Chondrocyte (in vitro differentiated cells): Measurements from ENCODE around the gene SERINC3. TPM values are rescaled to one million over a fixed set of nuclear protein-coding genes. Genes with fewer than 3 reads are reported as not detected.

Experiments used
- DNase-seq: peaks from one replicate; pipeline ENCODE4 v3.0.0; 2021; ENCODE audit warnings: mixed read lengths, low spot score
- H3K27ac Mint-ChIP-seq: one replicate; pipeline ENCODE4 v1.8.0; 2021; ENCODE audit warnings: mild to moderate bottlenecking, moderate library complexity, mixed read lengths; ENCODE audit not compliant: unreplicated experiment
- H3K27me3 Mint-ChIP-seq: 2 replicates; pipeline ENCODE4 v1.8.0; 2021; ENCODE audit warnings: low read depth, mixed read lengths
- H3K36me3 Mint-ChIP-seq: 2 replicates; pipeline ENCODE4 v1.8.0; 2021; ENCODE audit warnings: low read depth, mixed read lengths
- H3K4me1 Mint-ChIP-seq: 2 replicates; pipeline ENCODE4 v1.8.0; 2021; ENCODE audit warnings: low read depth, mild to moderate bottlenecking, mixed read lengths
- H3K4me3 Mint-ChIP-seq: one replicate; pipeline ENCODE4 v1.8.0; 2021; ENCODE audit warnings: mild to moderate bottlenecking, moderate library complexity, mixed read lengths; ENCODE audit not compliant: unreplicated experiment
- H3K9me3 Mint-ChIP-seq: 2 replicates; pipeline ENCODE4 v1.8.0; 2021; ENCODE audit warnings: low read depth, mixed read lengths
- total RNA-seq: library from RNA; stranded (reverse); gene quantifications from 3 replicates; pipeline ENCODE4 v1.2.1, GENCODE V29; 2021
- TF ChIP-seq, protein P1 (sequence below): fragments of 200-600 bp; sonication (generic); IDR thresholded peaks from 2 replicates; pipeline ENCODE4 v1.5.0; 2021; ENCODE audit warnings: antibody characterized with exemption, mild to moderate bottlenecking, moderate library complexity

SERINC3 gene
- total RNA-seq, 1 donor from 2014 or later, result 121 TPM

DNA sequence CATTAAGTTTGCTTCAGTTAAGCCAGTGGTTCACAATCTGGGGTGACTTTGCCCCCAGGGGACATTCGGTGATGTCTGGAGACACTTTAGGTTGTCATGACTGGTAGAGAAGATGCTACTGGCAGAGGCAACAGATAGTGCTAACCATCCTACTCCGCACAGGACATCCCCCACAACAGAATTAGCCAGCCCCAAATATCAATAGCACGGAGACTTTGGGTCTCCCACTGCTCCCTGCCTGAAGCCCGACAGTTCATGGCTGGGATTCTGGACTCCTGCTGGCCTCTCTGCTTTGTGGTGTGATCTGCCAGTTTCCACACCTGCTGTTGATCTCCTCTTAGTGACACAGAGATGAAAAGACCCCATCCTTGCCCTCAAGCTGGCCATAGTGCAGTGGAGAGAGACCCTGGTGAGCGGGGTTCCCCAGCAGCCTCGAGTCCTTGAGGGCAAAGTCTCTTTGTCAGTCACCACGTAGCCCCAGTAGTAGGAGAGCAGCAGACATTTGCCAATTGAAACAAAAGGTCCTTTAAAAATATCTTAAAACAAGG is 70.9 kb downstream of the SERINC3 start:
- Mint-ChIP-seq H3K9me3 (no peaks in the 10 kb centered on the region), H3K27me3 (peaks cover 13% of the 10 kb centered on the region), H3K36me3 (no peaks in the 10 kb centered on the region), H3K4me3 (no peak overlapping the region), H3K4me1 (no peaks in the 10 kb centered on the region), H3K27ac (no peak overlapping the region)
- DNase-seq, result peak; percentile 18
- TF ChIP-seq, protein P1, sequence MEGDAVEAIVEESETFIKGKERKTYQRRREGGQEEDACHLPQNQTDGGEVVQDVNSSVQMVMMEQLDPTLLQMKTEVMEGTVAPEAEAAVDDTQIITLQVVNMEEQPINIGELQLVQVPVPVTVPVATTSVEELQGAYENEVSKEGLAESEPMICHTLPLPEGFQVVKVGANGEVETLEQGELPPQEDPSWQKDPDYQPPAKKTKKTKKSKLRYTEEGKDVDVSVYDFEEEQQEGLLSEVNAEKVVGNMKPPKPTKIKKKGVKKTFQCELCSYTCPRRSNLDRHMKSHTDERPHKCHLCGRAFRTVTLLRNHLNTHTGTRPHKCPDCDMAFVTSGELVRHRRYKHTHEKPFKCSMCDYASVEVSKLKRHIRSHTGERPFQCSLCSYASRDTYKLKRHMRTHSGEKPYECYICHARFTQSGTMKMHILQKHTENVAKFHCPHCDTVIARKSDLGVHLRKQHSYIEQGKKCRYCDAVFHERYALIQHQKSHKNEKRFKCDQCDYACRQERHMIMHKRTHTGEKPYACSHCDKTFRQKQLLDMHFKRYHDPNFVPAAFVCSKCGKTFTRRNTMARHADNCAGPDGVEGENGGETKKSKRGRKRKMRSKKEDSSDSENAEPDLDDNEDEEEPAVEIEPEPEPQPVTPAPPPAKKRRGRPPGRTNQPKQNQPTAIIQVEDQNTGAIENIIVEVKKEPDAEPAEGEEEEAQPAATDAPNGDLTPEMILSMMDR, result no peak

DNA sequence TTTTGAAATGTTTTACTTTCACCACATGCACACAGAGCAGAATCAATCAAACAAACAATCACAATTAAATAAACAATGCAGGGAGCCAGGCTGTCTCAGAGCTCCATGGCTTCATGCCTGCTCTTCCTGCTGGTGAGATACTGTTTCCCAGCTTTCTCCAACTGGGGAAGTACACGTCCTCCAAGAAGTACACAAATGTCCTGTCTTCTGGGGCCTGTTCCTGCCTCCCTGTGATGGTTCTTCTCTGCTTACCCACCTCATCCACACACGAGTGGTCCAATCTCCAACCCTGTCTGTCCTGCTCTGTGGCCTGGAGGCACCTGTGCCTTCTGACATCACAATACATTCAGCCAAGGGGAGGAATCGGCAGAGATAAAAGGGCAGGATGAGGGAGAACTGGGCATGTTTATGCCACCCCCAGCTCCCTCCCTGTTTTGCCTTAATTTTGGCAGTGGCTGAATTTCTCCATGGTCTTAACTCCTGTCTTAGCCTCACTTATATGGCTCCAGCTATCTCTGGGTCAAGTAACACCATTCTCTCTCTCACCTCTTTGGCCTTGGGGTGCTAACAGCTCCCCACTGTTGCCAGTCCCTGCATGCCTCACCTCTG is 71.5 kb downstream of the SERINC3 start:
- peaks cover 16% of the 10 kb centered on the region for H3K27me3 Mint-ChIP-seq
- DNase-seq, result peak; percentile 15

DNA sequence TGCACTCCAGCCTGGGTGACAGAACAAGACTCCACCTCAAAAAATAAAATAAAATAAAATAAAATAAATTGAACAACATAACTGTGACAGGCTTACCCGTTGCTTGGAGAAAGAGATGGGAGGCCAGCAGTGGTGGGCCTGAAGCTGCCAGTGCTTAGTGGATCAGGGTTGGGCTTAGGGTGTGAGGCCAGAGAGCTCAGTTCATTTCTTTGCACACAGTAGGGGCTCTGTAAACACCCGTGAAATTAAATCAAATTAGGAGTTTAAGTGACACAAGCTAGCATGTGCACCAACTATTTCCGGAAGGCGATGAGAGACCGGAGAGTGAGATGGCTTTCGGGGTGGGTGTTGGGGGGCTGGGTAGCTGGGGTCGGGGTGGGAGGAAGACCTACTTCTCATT is 72.0 kb downstream of the SERINC3 start:
- Mint-ChIP-seq H3K27me3 (peaks cover 16% of the 10 kb centered on the region), H3K27ac (no peak overlapping the region), H3K36me3 (no peaks in the 10 kb centered on the region), H3K9me3 (no peaks in the 10 kb centered on the region), H3K4me3 (no peak overlapping the region), H3K4me1 (no peaks in the 10 kb centered on the region)
- DNase-seq, result peak; percentile 4
- TF ChIP-seq, protein P1, result no peak

More for the DNA sequence above, 71.5 kb downstream of the SERINC3 start:
- Mint-ChIP-seq H3K9me3 (no peaks in the 10 kb centered on the region), H3K4me3 (no peak overlapping the region), H3K4me1 (no peaks in the 10 kb centered on the region), H3K27ac (no peak overlapping the region), H3K36me3 (no peaks in the 10 kb centered on the region)
- TF ChIP-seq, protein P1, result no peak

DNA sequence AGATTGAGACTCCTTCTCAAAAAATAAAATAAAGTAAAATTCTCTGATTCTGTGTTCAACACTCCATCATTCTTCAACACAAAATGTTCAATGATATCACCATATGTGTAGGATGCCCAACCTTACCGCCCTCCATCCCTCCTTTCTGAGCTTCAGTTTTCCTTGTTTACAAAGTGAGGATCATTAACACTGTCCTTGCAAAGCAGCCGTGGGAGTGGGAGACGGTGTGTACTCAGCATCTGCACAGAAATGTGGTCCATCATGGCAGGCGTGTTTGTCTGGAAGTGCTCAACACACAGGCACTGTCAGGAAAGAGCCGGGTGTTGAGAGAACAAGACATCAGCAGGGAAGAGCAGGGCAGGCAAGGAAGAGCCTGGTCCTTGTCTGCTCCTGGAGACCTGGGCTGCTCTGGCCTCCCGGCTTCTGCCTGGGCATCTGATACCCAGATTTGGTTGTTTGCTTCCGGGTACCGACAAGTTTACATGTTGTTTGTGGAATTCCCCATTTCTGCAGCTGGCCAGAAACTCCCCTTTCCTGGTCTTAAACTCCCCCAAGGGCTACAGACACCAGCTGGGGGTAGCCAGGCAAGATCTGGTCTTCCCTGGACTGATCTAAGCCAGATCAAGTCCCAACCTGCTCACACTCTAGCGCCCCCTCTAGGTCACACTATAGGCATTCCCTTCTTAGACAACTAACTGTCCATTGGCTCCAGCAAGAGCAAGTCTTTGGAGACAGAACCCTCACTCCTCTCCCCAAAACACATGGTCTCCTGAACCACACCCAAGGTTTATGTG is 72.9 kb downstream of the SERINC3 start:
- no peaks in the 10 kb centered on the region for H3K36me3 Mint-ChIP-seq
- DNase-seq, result peak; percentile 22
- peaks cover 17% of the 10 kb centered on the region for H3K27me3 Mint-ChIP-seq
- H3K27ac Mint-ChIP-seq, result no peak overlapping the region
- H3K9me3 Mint-ChIP-seq, result no peaks in the 10 kb centered on the region
- no peaks in the 10 kb centered on the region for H3K4me1 Mint-ChIP-seq
- TF ChIP-seq, protein P1, result peak; percentile 55
- H3K4me3 Mint-ChIP-seq, result no peak overlapping the region

DNA sequence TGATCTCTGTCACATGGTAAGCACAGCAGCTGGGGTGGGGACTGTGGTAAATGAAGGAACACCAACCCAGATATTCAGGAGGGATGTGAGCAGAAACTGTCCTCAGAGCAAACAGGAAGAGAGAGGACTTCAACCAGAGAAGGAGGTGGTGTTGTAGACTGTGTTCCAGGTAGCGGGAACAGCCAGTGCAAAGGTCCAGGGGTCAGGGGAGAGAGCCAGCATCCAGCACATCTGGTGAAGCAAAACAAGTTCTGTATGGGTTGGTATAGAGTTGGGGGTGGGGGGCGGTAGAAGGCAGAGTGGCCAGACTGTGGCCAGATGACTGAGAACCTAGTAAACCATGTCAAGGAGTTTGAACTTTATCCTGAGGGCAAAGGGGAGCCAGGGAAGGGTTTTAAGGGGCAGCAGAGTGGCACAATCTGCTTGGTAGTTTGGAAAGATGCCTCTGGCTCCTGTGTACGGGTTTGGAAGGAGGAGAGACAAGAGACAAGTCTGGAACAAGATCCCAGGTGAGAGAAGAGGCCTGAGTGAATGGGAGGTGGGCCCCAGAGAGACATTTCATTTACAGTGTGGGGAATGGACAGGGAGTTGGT is 73.9 kb downstream of the SERINC3 start:
- Mint-ChIP-seq H3K27ac (no peak overlapping the region), H3K9me3 (no peaks in the 10 kb centered on the region), H3K27me3 (peaks cover 20% of the 10 kb centered on the region), H3K4me3 (no peak overlapping the region), H3K4me1 (no peaks in the 10 kb centered on the region), H3K36me3 (no peaks in the 10 kb centered on the region)
- TF ChIP-seq, protein P1, result no peak
- DNase-seq, result peak; percentile 12
